Measurements from ENCODE around the gene ZFP1. TPM values are rescaled to one million over a fixed set of nuclear protein-coding genes. Genes with fewer than 3 reads are reported as not detected.

ZFP1 gene
- total RNA-seq, 6 experiments from 2014 or later = 3.7 to 18.6 (median 9.3) TPM

GRCh38 chr16:75114946-75115825, 33.1 kb upstream of the ZFP1 start:
- peak overlapping the region in 2 of 3 donors; percentile 66 to 93 for H3K27ac ChIP-seq

GRCh38 chr16:75116081-75116910, 32.0 kb upstream of the ZFP1 start, which contains the start of gene LDHD:
Gene LDHD (minus strand): TSS chr16:75116780. CDS start chr16:75116720, 60 bp downstream.
- intact Hi-C loops (cut with DNase I) = loop anchor here in 1 of 2 donors (10.0 kb wide), 1 partner anchor 121 kb away; the partner anchor contains the start of gene ZNRF1
- Histone ChIP-seq H3K9me3 (no peaks in the 10 kb centered on the region), H3K4me1 (peaks cover 0 to 34% (median 3%) of the 10 kb centered on the region in 4 donors), H3K27me3 (no peaks in the 10 kb centered on the region), H3K4me3 (peak within 1 kb of the TSS; percentile 57 to 82 (median 65)), H3K27ac (peak within 1 kb of the TSS; percentile 66 to 93 (median 72)), H3K36me3 (peaks cover 0 to 13% (median 3%) of the 10 kb centered on the region in 4 donors)
- peak; percentile 92 to 96 (median 96) for DNase-seq
- no peak for TF ChIP-seq CTCF (IDR thresholded peaks at IDR 0.05)
- TF ChIP-seq POLR2A (IDR thresholded peaks at IDR 0.05) = peak; percentile 94
- 26% methylated on average over 8 of the region's 15 CpGs for WGBS (ENCODE audit: insufficient coverage, low coverage, low lambda C conversion rate, missing lambda C conversion rate)
- peak; percentile 89 to 95 (median 92) for ATAC-seq

More at GRCh38 chr16:75114946-75115825, 33.1 kb upstream of the ZFP1 start:
- H3K4me3 ChIP-seq = peak overlapping the region; percentile 57 to 82 (median 65)
- intact Hi-C loops (cut with DNase I) = loop anchor here (5.0 to 10.0 kb wide), 2 partner anchors 118 to 120 kb away; partner anchors contain the start of gene ZNRF1 (in 2 of the 2)
- DNase-seq (peak in 1 of 3 donors; percentile 51), ATAC-seq (no peak)
- TF ChIP-seq POLR2A (IDR thresholded peaks at IDR 0.05) = no peak
- no peak for TF ChIP-seq CTCF (IDR thresholded peaks at IDR 0.05)
- WGBS (ENCODE audit: insufficient coverage, low coverage, low lambda C conversion rate, missing lambda C conversion rate) = 65% methylated on average over 15 of the region's 45 CpGs
- H3K27me3 ChIP-seq = no peaks in the 10 kb centered on the region
- H3K9me3 ChIP-seq = no peaks in the 10 kb centered on the region
- H3K36me3 ChIP-seq = peaks cover 0 to 13% (median 3%) of the 10 kb centered on the region in 4 donors
- peaks cover 0 to 45% (median 9%) of the 10 kb centered on the region in 4 donors for H3K4me1 ChIP-seq

GRCh38 chr16:75116911-75117245, 31.4 kb upstream of the ZFP1 start:
- 25% methylated on average over 3 of the region's 3 CpGs for WGBS (ENCODE audit: insufficient coverage, low coverage, low lambda C conversion rate, missing lambda C conversion rate)

More at GRCh38 chr16:75116911-75117245, 31.4 kb upstream of the ZFP1 start:
- H3K27ac ChIP-seq = peak overlapping the region in 2 of 3 donors; percentile 66 to 93
- H3K4me3 ChIP-seq = peak overlapping the region in 1 of 3 donors; percentile 57
- no peaks in the 10 kb centered on the region for H3K27me3 ChIP-seq
- TF ChIP-seq CTCF (IDR thresholded peaks at IDR 0.05) (no peak), POLR2A (IDR thresholded peaks at IDR 0.05) (no peak)
- peaks cover 0 to 2% (median 0%) of the 10 kb centered on the region in 4 donors for H3K9me3 ChIP-seq
- intact Hi-C loops (cut with DNase I) = loop anchor here in 1 of 2 donors (10.0 kb wide), 1 partner anchor 122 kb away; the partner anchor contains the start of gene ZNRF1
- peaks cover 0 to 13% (median 3%) of the 10 kb centered on the region in 4 donors for H3K36me3 ChIP-seq
- H3K4me1 ChIP-seq = peaks cover 0 to 28% (median under 1%) of the 10 kb centered on the region in 4 donors
- no peak for ATAC-seq
- no peak for DNase-seq
